B cell (primary cell): ENCODE data around the gene NAA40.

ENCODE experiments used
- CTCF ChIP-seq: fragments of 200-600 bp; IDR thresholded peaks from one replicate; pipeline ENCODE4 v1.8.0; 2022; ENCODE audit warnings: antibody characterized with exemption, mild to moderate bottlenecking
- EZH2 ChIP-seq: IDR thresholded peaks from 2 replicates; pipeline ENCODE4 v1.6.1; 2012; ENCODE audit warnings: borderline replicate concordance, low read depth, mild to moderate bottlenecking, moderate library complexity, low read length; ENCODE audit not compliant: insufficient read depth, poor library complexity, severe bottlenecking

GRCh38 chr11:63961608-63962412, 23.0 kb downstream of the NAA40 start:
- TF ChIP-seq CTCF (no peak), EZH2 (no peak)
